SK-N-SH treated with all-trans-retinoic acid at 6 μM for 48 hours (cell line): ENCODE data around the gene ATG2A.

Experiments used
- ATAC-seq: fragments of 200-7000 bp; cut with Tn5 transposase; 3 replicates; pipeline ENCODE4 v1.9.1; 2020; ENCODE audit warnings: mild to moderate bottlenecking, moderate library complexity
- ARNTL ChIP-seq: fragments of 450-650 bp; formaldehyde crosslinking; IDR thresholded peaks from 2 replicates; pipeline ENCODE4 v1.5.0; 2020; ENCODE audit warnings: low read depth, mild to moderate bottlenecking, moderate library complexity, borderline replicate concordance
- BACH2 ChIP-seq: fragments of 250-450 bp; sonication (Bioruptor Pico); IDR thresholded peaks from 2 replicates; pipeline ENCODE4 v1.9.0; 2021; ENCODE audit warnings: mild to moderate bottlenecking, borderline replicate concordance
- CSDC2 ChIP-seq: fragments of 250-450 bp; sonication (Bioruptor Pico); IDR thresholded peaks from 2 replicates; pipeline ENCODE4 v1.5.0; 2020; ENCODE audit warnings: mild to moderate bottlenecking, moderate library complexity
- ISL1 ChIP-seq: fragments of 250-450 bp; sonication (Bioruptor Pico); IDR thresholded peaks from 2 replicates; pipeline ENCODE4 v2.1.2; 2022; ENCODE audit warnings: mild to moderate bottlenecking, moderate library complexity
- OSR1 ChIP-seq: fragments of 250-450 bp; sonication (Bioruptor Pico); IDR thresholded peaks from 2 replicates; pipeline ENCODE4 v1.8.0; 2022; ENCODE audit warnings: moderate library complexity, mild to moderate bottlenecking, inconsistent platforms
- PPARA ChIP-seq: fragments of 250-450 bp; sonication (Bioruptor Pico); IDR thresholded peaks from 2 replicates; pipeline ENCODE4 v1.5.0; 2020; ENCODE audit warnings: mild to moderate bottlenecking, borderline replicate concordance
- RARB ChIP-seq: fragments of 250-450 bp; sonication (Bioruptor Pico); IDR thresholded peaks from 2 replicates; pipeline ENCODE4 v1.8.0; 2021; ENCODE audit warnings: mild to moderate bottlenecking, moderate library complexity
- SNAI2 ChIP-seq: fragments of 250-450 bp; sonication (Bioruptor Pico); IDR thresholded peaks from 2 replicates; pipeline ENCODE4 v1.5.0; 2020; ENCODE audit warnings: mild to moderate bottlenecking, moderate library complexity
- TCF4 ChIP-seq: fragments of 250-450 bp; sonication (Bioruptor Pico); IDR thresholded peaks from 2 replicates; pipeline ENCODE4 v1.8.0; 2021; ENCODE audit warnings: mild to moderate bottlenecking, moderate library complexity, borderline replicate concordance
- TOX ChIP-seq: fragments of 250-450 bp; sonication (Bioruptor Pico); IDR thresholded peaks from 2 replicates; pipeline ENCODE4 v1.8.0; 2021; ENCODE audit warnings: mild to moderate bottlenecking, moderate library complexity, borderline replicate concordance
- ZC3H10 ChIP-seq: fragments of 250-450 bp; sonication (Bioruptor Pico); IDR thresholded peaks from 2 replicates; pipeline ENCODE4 v1.5.1; 2021; ENCODE audit warnings: mild to moderate bottlenecking, moderate library complexity
- ZFP3 ChIP-seq: fragments of 250-450 bp; sonication (Bioruptor Pico); IDR thresholded peaks from 2 replicates; pipeline ENCODE4 v1.5.0; 2020; ENCODE audit warnings: mild to moderate bottlenecking, moderate library complexity
- ZNF565 ChIP-seq: fragments of 450-650 bp; formaldehyde crosslinking; conservative IDR thresholded peaks from 2 replicates; pipeline ENCODE4 v1.5.0; 2020; ENCODE audit warnings: low read depth, mild to moderate bottlenecking, moderate library complexity
- ZNF70 ChIP-seq: fragments of 450-650 bp; formaldehyde crosslinking; IDR thresholded peaks from 2 replicates; pipeline ENCODE4 v1.5.0; 2020; ENCODE audit warnings: mild to moderate bottlenecking, moderate library complexity
- ZNF8 ChIP-seq: fragments of 450-650 bp; formaldehyde crosslinking; IDR thresholded peaks from 2 replicates; pipeline ENCODE4 v1.5.0; 2020; ENCODE audit warnings: mild to moderate bottlenecking, moderate library complexity
- TF ChIP-seq, protein P1 (sequence below): fragments of 250-450 bp; sonication (Bioruptor Pico); IDR thresholded peaks from 2 replicates; pipeline ENCODE4 v1.5.1; 2020; ENCODE audit warnings: low read depth, mild to moderate bottlenecking, moderate library complexity
- TF ChIP-seq, protein P2 (sequence below): fragments of 250-450 bp; sonication (Bioruptor Pico); IDR thresholded peaks from 2 replicates; pipeline ENCODE4 v1.8.0; 2020; ENCODE audit warnings: mild to moderate bottlenecking, moderate library complexity, borderline replicate concordance
- TF ChIP-seq, protein P3 (sequence below): fragments of 250-450 bp; sonication (Bioruptor Pico); IDR thresholded peaks from 2 replicates; pipeline ENCODE4 v1.8.0; 2021; ENCODE audit warnings: low read depth, mild to moderate bottlenecking, moderate library complexity, borderline replicate concordance
- TF ChIP-seq, protein P4 (sequence below): fragments of 250-450 bp; sonication (Bioruptor Pico); IDR thresholded peaks from 2 replicates; pipeline ENCODE4 v1.5.0; 2020; ENCODE audit warnings: mild to moderate bottlenecking, moderate library complexity
- TF ChIP-seq, protein P5 (sequence below): fragments of 250-450 bp; sonication (Bioruptor Pico); IDR thresholded peaks from 2 replicates; pipeline ENCODE4 v1.5.1; 2021; ENCODE audit warnings: mild to moderate bottlenecking, moderate library complexity

Gene ATG2A

DNA sequence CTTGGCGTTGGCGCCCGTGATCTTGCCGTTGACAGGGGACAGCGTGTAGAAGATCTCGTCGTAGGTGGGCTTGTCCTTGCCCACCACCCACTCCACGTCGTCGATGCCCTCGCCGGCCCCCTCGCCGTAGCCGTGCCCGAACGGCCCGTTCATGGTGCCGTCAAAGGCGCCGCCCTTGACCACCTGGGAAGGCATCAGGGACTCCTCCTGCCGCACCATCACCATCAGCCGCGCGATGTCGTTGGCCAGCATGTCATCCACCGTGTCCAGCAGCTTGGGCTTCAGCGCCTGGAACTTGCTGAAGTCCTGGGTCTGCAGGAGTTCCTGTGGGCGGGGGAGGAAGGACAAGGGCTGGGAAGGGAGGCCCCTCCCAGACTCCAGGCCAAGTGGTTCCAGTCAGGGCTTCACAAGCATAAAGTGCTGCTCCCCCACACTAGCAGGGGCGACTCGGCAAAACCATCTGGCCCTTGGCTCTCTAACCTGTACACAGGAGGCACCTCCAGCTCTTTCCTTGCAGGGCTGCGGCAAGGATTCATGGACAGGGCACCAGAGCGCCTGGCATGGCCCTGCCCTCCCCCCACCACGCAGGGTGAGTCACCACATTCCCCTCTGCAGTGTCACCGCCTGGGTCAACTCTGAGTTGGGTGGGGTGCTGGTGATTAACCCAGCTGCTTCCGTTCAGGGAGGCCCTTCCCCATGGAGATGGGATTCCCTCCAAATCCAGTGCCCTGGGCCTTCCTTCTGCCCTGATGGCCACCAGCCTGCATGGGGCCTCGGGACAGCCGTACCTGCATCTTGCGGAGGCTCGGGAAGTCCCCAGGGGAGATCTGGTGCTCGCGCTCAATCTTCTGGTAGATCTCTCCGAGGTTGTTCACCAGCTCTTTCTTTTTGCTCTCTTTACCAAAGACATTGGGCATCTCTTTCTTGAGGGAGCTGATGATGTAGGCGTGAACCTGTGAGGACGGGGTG is 62.2 kb downstream of the ATG2A start:
- ATAC-seq, result peak; percentile 93
- TF ChIP-seq PPARA, result no peak
- no peak for TF ChIP-seq TCF4 (CRISPR knock-in tag)
- TF ChIP-seq, protein P1, sequence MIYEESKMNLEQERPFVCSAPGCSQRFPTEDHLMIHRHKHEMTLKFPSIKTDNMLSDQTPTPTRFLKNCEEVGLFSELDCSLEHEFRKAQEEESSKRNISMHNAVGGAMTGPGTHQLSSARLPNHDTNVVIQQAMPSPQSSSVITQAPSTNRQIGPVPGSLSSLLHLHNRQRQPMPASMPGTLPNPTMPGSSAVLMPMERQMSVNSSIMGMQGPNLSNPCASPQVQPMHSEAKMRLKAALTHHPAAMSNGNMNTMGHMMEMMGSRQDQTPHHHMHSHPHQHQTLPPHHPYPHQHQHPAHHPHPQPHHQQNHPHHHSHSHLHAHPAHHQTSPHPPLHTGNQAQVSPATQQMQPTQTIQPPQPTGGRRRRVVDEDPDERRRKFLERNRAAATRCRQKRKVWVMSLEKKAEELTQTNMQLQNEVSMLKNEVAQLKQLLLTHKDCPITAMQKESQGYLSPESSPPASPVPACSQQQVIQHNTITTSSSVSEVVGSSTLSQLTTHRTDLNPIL, result no peak
- TF ChIP-seq ZC3H10 (CRISPR knock-in tag), result no peak
- TF ChIP-seq ISL1 (CRISPR knock-in tag), result 0 out of 2 replicates have a peak, but pooled peaks have one; percentile 30
- no peak for TF ChIP-seq ZNF8
- TF ChIP-seq, protein P2, sequence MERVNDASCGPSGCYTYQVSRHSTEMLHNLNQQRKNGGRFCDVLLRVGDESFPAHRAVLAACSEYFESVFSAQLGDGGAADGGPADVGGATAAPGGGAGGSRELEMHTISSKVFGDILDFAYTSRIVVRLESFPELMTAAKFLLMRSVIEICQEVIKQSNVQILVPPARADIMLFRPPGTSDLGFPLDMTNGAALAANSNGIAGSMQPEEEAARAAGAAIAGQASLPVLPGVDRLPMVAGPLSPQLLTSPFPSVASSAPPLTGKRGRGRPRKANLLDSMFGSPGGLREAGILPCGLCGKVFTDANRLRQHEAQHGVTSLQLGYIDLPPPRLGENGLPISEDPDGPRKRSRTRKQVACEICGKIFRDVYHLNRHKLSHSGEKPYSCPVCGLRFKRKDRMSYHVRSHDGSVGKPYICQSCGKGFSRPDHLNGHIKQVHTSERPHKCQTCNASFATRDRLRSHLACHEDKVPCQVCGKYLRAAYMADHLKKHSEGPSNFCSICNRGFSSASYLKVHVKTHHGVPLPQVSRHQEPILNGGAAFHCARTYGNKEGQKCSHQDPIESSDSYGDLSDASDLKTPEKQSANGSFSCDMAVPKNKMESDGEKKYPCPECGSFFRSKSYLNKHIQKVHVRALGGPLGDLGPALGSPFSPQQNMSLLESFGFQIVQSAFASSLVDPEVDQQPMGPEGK (CRISPR knock-in tag), result peak; percentile 79; the same call in 1 of the 2 replicates
- TF ChIP-seq ZFP3, result peak; percentile 55; the same call in 1 of the 2 replicates
- TF ChIP-seq CSDC2, result no peak
- no peak for TF ChIP-seq SNAI2

DNA sequence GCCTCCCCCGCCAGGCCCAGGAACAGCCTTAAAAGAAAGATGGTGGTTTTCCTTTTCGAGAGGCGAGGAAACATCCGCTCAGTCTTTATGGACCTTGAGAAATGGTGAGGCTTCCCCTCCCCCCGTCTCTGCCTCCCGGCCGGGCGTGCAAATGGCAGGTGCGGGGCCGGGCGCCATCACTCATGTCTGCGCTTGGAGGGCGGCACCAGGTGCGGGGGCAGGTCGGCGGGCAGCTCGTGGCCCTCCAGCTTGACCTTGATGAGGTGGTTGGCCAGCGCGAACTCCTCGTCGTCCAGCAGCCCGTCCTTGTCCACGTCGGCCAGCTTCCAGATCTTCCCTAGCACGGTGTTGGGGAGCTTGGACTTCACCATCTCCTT is 62.9 kb downstream of the ATG2A start:
- no peak for TF ChIP-seq ARNTL
- TF ChIP-seq ZFP3, result no peak
- TF ChIP-seq ISL1 (CRISPR knock-in tag), result no peak
- TF ChIP-seq, protein P3, sequence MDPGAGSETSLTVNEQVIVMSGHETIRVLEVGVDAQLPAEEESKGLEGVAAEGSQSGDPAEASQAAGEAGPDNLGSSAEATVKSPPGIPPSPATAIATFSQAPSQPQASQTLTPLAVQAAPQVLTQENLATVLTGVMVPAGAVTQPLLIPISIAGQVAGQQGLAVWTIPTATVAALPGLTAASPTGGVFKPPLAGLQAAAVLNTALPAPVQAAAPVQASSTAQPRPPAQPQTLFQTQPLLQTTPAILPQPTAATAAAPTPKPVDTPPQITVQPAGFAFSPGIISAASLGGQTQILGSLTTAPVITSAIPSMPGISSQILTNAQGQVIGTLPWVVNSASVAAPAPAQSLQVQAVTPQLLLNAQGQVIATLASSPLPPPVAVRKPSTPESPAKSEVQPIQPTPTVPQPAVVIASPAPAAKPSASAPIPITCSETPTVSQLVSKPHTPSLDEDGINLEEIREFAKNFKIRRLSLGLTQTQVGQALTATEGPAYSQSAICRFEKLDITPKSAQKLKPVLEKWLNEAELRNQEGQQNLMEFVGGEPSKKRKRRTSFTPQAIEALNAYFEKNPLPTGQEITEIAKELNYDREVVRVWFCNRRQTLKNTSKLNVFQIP (CRISPR knock-in tag), result no peak
- TF ChIP-seq TOX, result no peak
- TF ChIP-seq, protein P4, sequence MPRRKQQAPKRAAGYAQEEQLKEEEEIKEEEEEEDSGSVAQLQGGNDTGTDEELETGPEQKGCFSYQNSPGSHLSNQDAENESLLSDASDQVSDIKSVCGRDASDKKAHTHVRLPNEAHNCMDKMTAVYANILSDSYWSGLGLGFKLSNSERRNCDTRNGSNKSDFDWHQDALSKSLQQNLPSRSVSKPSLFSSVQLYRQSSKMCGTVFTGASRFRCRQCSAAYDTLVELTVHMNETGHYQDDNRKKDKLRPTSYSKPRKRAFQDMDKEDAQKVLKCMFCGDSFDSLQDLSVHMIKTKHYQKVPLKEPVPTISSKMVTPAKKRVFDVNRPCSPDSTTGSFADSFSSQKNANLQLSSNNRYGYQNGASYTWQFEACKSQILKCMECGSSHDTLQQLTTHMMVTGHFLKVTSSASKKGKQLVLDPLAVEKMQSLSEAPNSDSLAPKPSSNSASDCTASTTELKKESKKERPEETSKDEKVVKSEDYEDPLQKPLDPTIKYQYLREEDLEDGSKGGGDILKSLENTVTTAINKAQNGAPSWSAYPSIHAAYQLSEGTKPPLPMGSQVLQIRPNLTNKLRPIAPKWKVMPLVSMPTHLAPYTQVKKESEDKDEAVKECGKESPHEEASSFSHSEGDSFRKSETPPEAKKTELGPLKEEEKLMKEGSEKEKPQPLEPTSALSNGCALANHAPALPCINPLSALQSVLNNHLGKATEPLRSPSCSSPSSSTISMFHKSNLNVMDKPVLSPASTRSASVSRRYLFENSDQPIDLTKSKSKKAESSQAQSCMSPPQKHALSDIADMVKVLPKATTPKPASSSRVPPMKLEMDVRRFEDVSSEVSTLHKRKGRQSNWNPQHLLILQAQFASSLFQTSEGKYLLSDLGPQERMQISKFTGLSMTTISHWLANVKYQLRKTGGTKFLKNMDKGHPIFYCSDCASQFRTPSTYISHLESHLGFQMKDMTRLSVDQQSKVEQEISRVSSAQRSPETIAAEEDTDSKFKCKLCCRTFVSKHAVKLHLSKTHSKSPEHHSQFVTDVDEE, result no peak
- no peak for TF ChIP-seq PPARA
- no peak for TF ChIP-seq RARB (CRISPR knock-in tag)
- TF ChIP-seq, protein P5, sequence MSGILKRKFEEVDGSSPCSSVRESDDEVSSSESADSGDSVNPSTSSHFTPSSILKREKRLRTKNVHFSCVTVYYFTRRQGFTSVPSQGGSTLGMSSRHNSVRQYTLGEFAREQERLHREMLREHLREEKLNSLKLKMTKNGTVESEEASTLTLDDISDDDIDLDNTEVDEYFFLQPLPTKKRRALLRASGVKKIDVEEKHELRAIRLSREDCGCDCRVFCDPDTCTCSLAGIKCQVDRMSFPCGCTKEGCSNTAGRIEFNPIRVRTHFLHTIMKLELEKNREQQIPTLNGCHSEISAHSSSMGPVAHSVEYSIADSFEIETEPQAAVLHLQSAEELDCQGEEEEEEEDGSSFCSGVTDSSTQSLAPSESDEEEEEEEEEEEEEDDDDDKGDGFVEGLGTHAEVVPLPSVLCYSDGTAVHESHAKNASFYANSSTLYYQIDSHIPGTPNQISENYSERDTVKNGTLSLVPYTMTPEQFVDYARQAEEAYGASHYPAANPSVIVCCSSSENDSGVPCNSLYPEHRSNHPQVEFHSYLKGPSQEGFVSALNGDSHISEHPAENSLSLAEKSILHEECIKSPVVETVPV (CRISPR knock-in tag), result no peak
- TF ChIP-seq BACH2, result no peak
- no peak for TF ChIP-seq ZNF8
- TF ChIP-seq CSDC2, result no peak

DNA sequence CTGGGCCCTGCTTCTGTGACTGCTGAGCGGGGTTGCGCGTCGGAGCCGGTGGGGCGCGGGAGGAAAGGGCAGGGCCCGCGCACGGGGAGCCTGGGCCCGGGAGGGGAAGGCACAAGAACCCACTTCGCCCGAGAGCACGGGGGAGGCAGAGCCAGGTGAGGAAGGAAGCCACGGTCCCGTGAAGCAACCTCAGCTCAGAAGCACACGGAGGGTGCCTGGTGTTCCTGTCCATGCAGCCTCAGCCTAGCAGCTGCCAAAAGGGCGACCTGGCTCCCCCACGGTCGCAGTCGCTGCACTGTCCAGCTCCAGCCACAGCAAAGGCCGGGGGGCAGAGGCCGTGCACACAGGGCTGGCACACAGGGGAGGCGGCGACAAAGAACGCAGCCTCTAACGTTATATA is 63.3 kb downstream of the ATG2A start:
- ATAC-seq, result no peak
- TF ChIP-seq ZNF8 (no peak), ISL1 (CRISPR knock-in tag) (no peak), ZFP3 (no peak), SNAI2 (no peak), ZNF70 (CRISPR knock-in tag) (no peak), TOX (no peak), TCF4 (CRISPR knock-in tag) (no peak), ZNF565 (CRISPR knock-in tag) (no peak), ARNTL (no peak), CSDC2 (no peak), OSR1 (no peak), ZC3H10 (CRISPR knock-in tag) (no peak)
- TF ChIP-seq, protein P3 (CRISPR knock-in tag), result no peak
- TF ChIP-seq, protein P2 (CRISPR knock-in tag), result no peak
- TF ChIP-seq, protein P1, result no peak

More for the DNA sequence above, 62.9 kb downstream of the ATG2A start:
- ATAC-seq, result no peak
